ENCODE data around the gene LTB4R2.

LTB4R2 gene

DNA sequence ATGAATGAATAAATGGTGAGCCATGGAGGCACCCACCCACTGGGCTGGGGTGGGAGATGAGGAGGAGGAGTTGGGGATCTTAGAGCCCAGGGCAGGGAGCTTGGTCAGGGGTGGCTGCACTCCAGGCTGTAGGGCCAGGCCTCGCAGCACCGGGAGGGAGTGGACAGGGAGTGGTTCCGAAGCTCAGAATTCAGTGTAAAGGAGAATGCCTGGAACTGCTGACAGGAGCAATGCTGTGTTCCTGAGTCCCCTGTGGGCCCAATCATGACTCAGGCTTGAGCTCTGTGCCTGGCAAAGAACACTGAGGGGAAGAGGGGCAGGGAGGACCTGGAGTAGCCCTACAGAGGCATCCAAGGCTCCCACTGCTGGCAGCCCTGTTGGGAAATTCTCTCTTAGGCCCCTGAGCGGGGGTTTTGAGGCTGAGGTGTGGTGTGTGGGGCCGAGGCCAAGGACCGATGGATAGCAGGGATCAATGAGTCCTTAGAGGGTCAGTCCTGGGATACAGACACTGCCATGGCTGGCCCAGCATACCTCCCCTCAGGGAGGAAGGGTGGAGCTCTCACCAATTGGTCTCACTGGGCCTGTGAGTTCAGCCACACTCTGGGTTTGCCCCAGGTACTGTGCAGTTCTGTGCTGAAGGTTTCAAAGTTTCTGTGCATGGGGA is 29.0 kb upstream of the LTB4R2 start:
- H3K4me3 ChIP-seq (ENCODE audit: low read length) = no peak overlapping the region
- H3K9ac ChIP-seq (ENCODE audit: low read length) = no peak overlapping the region
- no peaks in the 10 kb centered on the region for H3K9me3 ChIP-seq (ENCODE audit: control insufficient read depth, low read length)
- no peaks in the 10 kb centered on the region for H3K27me3 ChIP-seq (ENCODE audit: control insufficient read depth, insufficient read depth, low read length)
- H3K36me3 ChIP-seq (ENCODE audit: control insufficient read depth, insufficient read depth, low read length) = no peaks in the 10 kb centered on the region
- H3K4me1 ChIP-seq (ENCODE audit: control insufficient read depth, insufficient read depth, low read length) = no peaks in the 10 kb centered on the region

DNA sequence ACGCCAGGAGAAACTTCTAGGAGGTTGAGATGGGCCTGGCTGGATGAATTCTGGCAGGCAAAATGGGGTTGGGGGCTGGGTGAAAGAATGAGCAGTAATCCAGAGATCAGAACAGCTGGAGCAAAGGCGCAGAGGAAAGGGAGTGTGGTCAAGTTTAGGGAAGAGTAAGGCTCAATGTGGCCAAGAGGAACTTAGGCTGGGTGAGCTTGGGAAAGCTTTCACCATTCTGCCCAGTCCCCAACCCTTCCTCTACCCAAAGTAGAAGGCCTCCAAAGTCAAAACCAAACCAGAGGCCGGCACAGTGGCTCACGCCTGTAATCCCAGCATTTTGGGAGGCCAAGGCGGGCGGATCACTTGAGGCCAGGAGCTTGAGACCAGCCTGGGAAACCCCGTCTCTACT is 28.3 kb upstream of the LTB4R2 start:
- Histone ChIP-seq H3K4me1 (ENCODE audit: control insufficient read depth, insufficient read depth, low read length) (no peaks in the 10 kb centered on the region), H3K27me3 (ENCODE audit: control insufficient read depth, insufficient read depth, low read length) (no peaks in the 10 kb centered on the region)

DNA sequence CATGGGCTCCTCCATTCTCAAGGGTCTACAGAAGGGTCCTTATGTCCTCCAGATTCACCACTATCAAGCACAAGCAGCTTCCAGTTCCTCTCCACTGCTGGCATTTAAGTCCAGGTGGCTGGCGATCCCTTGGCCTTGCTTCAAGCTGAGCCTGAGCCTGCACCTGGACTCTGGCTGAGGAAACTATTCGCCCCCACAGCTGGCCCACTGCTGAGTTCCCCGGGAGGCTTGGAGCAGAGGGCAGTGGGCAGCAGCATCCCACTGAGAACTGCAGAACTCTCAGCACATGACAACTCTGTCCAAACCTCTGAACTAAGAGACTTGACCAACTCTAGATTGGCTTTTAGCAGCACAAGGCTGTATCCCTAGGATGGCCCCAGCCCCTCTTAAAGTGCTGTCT is 27.2 kb upstream of the LTB4R2 start:
- no peaks in the 10 kb centered on the region for H3K9me3 ChIP-seq (ENCODE audit: control insufficient read depth, low read length)
- no peaks in the 10 kb centered on the region for H3K36me3 ChIP-seq (ENCODE audit: control insufficient read depth, insufficient read depth, low read length)
- no peaks in the 10 kb centered on the region for H3K4me1 ChIP-seq (ENCODE audit: control insufficient read depth, insufficient read depth, low read length)
- H3K9ac ChIP-seq (ENCODE audit: low read length) = no peak overlapping the region
- H3K4me3 ChIP-seq (ENCODE audit: low read length) = no peak overlapping the region
- H3K27me3 ChIP-seq (ENCODE audit: control insufficient read depth, insufficient read depth, low read length) = no peaks in the 10 kb centered on the region

More for the DNA sequence above, 28.3 kb upstream of the LTB4R2 start:
- no peaks in the 10 kb centered on the region for H3K9me3 ChIP-seq (ENCODE audit: control insufficient read depth, low read length)
- H3K36me3 ChIP-seq (ENCODE audit: control insufficient read depth, insufficient read depth, low read length) = no peaks in the 10 kb centered on the region
- no peak overlapping the region for H3K9ac ChIP-seq (ENCODE audit: low read length)
- no peak overlapping the region for H3K4me3 ChIP-seq (ENCODE audit: low read length)

DNA sequence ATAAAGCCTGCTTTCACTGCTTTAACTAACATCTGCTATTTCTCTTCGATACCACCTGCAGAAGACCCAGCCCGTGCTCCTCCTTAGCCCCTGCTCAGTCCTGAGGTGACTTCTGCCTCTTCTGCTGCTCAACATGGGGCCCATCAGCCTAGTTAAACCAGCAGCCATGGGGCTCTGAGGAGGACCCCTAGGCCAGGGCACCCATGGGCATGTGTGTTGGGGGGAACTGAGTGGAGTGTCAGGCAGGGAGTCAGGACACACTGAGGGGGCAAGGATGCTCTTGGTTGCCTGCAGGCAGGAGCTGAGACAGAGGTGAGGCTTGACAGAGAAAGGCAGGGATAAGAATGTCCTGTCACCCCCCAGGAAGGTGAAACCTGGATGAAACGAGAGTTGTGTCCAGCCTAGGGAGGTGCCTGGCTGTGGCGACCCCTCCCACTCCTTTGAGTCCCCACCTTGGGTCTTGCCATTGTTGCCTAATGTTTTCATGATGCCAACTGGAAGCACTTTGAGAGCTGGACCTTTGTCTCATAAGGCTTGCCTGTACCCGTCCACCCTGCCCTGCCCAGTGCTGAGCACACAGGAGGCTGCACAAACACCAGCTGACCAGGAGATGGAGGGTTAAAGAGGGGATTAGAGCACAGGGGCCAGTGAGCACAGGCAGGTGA is 26.0 kb upstream of the LTB4R2 start:
- no peak overlapping the region for H3K9ac ChIP-seq (ENCODE audit: low read length)
- H3K4me3 ChIP-seq (ENCODE audit: low read length) = no peak overlapping the region
- no peaks in the 10 kb centered on the region for H3K36me3 ChIP-seq (ENCODE audit: control insufficient read depth, insufficient read depth, low read length)
- H3K9me3 ChIP-seq (ENCODE audit: control insufficient read depth, low read length) = no peaks in the 10 kb centered on the region
- H3K4me1 ChIP-seq (ENCODE audit: control insufficient read depth, insufficient read depth, low read length) = no peaks in the 10 kb centered on the region
- no peaks in the 10 kb centered on the region for H3K27me3 ChIP-seq (ENCODE audit: control insufficient read depth, insufficient read depth, low read length)

DNA sequence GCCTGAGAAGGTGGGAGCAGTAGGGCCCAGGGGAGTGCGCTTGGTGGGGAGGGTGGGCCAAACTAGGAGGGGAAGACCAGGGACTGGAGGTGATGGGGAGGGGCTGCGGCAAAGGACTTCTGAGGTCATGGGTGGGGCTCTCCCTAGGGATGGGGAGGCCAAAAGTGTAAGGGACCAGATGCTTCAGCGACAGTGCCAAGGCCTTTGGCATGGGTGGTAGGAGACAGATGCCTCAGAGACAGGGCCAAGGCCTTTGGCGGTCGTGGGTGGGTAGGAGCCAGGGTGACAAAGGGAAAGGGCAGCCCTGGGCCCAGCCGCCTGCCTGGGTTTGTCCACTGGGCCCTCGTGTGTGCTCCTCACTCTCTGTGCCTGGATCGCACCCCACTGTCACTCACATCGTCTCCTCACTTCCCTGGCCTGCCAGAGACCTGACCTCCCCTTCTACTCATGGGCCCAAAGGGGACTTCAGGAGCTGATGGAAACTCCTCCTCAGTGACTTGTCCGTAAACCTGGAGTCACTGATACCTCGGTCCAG is 25.4 kb upstream of the LTB4R2 start:
- Histone ChIP-seq H3K4me3 (ENCODE audit: low read length) (no peak overlapping the region), H3K4me1 (ENCODE audit: control insufficient read depth, insufficient read depth, low read length) (no peaks in the 10 kb centered on the region), H3K36me3 (ENCODE audit: control insufficient read depth, insufficient read depth, low read length) (no peaks in the 10 kb centered on the region), H3K9ac (ENCODE audit: low read length) (no peak overlapping the region), H3K9me3 (ENCODE audit: control insufficient read depth, low read length) (no peaks in the 10 kb centered on the region), H3K27me3 (ENCODE audit: control insufficient read depth, insufficient read depth, low read length) (no peaks in the 10 kb centered on the region)

DNA sequence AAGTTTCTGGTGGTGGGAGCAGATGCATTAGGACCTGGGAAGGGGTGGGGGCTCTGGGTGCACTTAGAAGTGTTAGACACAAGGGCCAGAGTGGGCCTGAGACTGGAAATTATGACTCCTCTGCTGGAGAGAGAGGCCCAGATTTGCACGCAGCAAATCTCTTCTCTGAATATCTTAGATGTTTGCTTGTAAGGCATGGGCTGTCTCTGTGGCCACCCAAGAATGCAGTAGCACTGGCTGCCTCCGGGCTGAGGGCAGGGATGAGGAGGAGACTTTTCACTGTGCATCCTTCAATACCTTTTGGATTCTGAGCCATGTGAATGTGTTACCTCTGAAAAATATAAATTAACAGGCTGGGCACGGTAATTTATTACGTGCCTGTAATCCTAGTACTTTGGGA is 24.6 kb upstream of the LTB4R2 start:
- H3K4me3 ChIP-seq (ENCODE audit: low read length) = no peak overlapping the region
- H3K27me3 ChIP-seq (ENCODE audit: control insufficient read depth, insufficient read depth, low read length) = no peaks in the 10 kb centered on the region
- no peaks in the 10 kb centered on the region for H3K4me1 ChIP-seq (ENCODE audit: control insufficient read depth, insufficient read depth, low read length)
- no peaks in the 10 kb centered on the region for H3K9me3 ChIP-seq (ENCODE audit: control insufficient read depth, low read length)
- H3K9ac ChIP-seq (ENCODE audit: low read length) = no peak overlapping the region
- H3K36me3 ChIP-seq (ENCODE audit: control insufficient read depth, insufficient read depth, low read length) = no peaks in the 10 kb centered on the region

DNA sequence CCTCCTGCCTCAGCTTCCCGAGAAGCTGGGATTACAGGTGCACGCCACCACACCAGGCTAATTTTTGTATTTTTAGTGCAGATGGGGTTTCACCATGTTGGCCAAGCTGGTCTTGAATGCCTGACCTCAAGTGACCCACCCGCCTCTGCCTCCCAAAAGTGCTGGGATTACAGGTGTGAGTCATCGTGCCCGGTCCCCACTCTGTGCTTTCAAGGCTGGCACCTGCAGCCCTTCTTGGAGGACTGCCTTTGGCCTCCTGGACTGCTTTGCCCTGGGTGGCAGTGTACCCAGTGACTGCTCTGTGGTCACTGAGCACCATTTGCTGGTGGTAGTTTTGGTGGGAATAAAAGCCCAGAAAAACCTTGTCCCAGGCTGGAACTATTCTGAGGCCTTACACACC is 22.9 kb upstream of the LTB4R2 start:
- Histone ChIP-seq H3K27me3 (ENCODE audit: control insufficient read depth, insufficient read depth, low read length) (no peaks in the 10 kb centered on the region), H3K9ac (ENCODE audit: low read length) (no peak overlapping the region)

DNA sequence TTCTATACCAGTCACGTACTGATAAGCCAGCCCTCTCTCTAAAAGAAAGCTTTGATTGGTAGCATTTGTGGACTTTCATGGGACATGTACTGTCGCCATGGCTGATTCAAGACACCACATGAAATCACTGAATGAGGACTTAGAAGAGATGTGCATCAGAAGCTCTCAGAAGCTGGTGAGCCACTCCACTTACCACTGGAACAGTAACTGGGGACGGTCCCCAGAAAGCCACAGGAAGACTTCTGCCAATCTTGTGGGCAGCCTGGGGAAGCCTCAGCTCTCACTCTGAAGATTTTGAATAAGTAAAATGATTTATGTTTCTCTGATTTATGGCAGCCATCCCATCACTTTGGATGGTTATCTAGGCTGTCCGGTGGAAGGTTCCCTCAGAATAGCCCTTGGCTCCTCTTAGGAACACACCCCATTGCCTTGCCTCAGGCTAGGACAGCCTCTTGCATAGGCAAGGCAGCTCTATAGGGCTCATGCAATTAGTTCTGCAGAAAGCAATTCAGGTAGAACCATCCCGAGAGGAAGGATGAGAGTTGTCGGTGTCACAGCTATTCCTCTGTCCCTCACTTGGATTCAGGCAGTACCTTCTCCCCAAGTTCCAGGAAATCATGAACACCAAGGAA is 20.2 kb upstream of the LTB4R2 start:
- H3K9ac ChIP-seq (ENCODE audit: low read length) = no peak overlapping the region
- H3K9me3 ChIP-seq (ENCODE audit: control insufficient read depth, low read length) = no peaks in the 10 kb centered on the region
- H3K27me3 ChIP-seq (ENCODE audit: control insufficient read depth, insufficient read depth, low read length) = no peaks in the 10 kb centered on the region
- no peaks in the 10 kb centered on the region for H3K4me1 ChIP-seq (ENCODE audit: control insufficient read depth, insufficient read depth, low read length)
- no peak overlapping the region for H3K4me3 ChIP-seq (ENCODE audit: low read length)
- H3K36me3 ChIP-seq (ENCODE audit: control insufficient read depth, insufficient read depth, low read length) = peaks cover 3% of the 10 kb centered on the region

More for the DNA sequence above, 22.9 kb upstream of the LTB4R2 start:
- no peaks in the 10 kb centered on the region for H3K4me1 ChIP-seq (ENCODE audit: control insufficient read depth, insufficient read depth, low read length)
- H3K36me3 ChIP-seq (ENCODE audit: control insufficient read depth, insufficient read depth, low read length) = peaks cover 3% of the 10 kb centered on the region
- no peak overlapping the region for H3K4me3 ChIP-seq (ENCODE audit: low read length)
- no peaks in the 10 kb centered on the region for H3K9me3 ChIP-seq (ENCODE audit: control insufficient read depth, low read length)

DNA sequence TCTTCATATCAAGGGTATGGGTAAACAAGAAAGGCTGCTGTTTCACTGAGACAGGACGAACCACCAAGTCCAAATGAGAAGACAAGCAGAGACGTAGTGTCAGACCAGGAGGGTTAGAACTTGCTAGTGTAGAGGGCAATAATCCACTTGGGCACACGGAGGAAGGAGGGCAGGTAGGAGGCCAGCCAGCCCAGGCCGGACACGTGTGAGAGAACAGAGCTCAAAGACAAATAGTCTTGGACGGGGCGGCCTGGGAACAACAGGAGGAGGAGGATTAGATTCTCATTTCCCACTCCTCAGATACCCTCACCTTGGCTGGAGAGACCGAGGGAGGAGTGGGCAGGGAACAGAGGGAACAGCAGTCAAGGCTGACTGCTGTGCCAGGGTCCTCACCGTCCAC is 19.2 kb upstream of the LTB4R2 start:
- H3K27me3 ChIP-seq (ENCODE audit: control insufficient read depth, insufficient read depth, low read length) = no peaks in the 10 kb centered on the region
- no peaks in the 10 kb centered on the region for H3K4me1 ChIP-seq (ENCODE audit: control insufficient read depth, insufficient read depth, low read length)
- H3K36me3 ChIP-seq (ENCODE audit: control insufficient read depth, insufficient read depth, low read length) = peaks cover 4% of the 10 kb centered on the region
- no peaks in the 10 kb centered on the region for H3K9me3 ChIP-seq (ENCODE audit: control insufficient read depth, low read length)
- no peak overlapping the region for H3K4me3 ChIP-seq (ENCODE audit: low read length)
- no peak overlapping the region for H3K9ac ChIP-seq (ENCODE audit: low read length)

DNA sequence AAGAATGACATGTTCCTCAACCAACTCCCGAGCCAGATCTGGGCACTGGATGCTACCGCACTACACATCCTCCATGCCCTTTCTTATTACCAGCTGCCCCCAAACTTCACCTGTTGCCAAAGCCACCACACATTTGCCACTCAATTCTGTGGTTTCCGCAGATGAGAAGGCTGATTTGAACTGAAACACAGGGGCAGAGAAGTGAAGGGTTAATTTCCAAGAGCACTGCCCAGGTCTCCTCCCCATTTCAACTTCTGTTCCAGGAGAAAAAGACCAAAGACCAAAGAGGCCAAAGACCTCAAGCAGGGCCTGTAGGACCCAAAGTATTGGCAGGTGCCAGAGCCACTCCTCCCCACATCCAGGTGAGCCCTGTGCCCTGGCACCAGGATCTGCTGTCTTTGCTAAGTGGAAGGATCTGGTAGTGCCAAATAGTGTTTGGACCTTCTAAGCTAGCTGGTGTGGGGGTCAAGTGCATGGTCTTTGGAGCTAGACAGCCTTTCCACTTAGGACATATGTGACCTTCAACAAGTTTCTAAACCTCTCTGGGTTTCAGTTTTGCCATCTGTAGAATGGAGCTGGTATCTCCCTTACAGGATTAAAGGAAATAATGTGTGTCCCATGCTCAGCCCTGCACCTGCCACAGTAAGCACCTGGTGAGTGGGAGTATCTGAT is 18.4 kb upstream of the LTB4R2 start:
- peaks cover 8% of the 10 kb centered on the region for H3K36me3 ChIP-seq (ENCODE audit: control insufficient read depth, insufficient read depth, low read length)
- H3K9me3 ChIP-seq (ENCODE audit: control insufficient read depth, low read length) = no peaks in the 10 kb centered on the region

DNA sequence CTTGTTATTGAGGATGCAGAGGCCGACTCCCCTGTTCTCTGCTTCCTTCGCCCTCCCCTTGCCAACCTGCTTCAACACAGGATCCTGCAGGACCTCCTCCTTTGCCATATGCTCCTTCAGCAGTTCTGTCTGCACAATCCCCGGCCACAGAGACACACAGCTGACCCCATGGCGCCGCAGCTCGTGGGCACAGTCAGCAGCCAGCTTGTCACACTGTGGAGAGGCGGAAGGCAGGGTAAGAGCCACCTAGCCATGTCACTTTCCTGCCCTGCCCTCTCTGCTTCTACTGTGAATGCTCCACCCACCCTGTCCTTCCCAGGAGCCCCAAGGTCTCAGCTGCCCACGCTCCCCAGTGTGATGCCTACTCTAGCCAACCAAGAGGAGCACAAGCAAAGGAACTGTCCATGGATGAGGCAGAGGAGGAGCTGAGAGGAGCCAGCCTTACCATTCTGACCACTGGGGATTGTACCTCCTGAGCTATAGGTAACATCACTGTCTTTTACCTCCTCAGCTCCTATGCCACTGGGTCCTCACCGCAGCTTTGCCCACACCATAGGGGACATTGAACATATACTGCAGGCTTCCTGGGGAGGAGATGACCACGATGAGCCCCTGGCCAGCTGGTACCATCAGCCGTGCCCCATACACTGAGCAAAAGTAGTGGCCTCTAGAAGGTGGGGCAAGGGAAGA is 17.7 kb upstream of the LTB4R2 start:
- Histone ChIP-seq H3K36me3 (ENCODE audit: control insufficient read depth, insufficient read depth, low read length) (peaks cover 8% of the 10 kb centered on the region), H3K4me3 (ENCODE audit: low read length) (no peak overlapping the region), H3K9ac (ENCODE audit: low read length) (no peak overlapping the region), H3K9me3 (ENCODE audit: control insufficient read depth, low read length) (no peaks in the 10 kb centered on the region), H3K4me1 (ENCODE audit: control insufficient read depth, insufficient read depth, low read length) (peaks cover 7% of the 10 kb centered on the region), H3K27me3 (ENCODE audit: control insufficient read depth, insufficient read depth, low read length) (no peaks in the 10 kb centered on the region)

More for the DNA sequence above, 18.4 kb upstream of the LTB4R2 start:
- no peaks in the 10 kb centered on the region for H3K27me3 ChIP-seq (ENCODE audit: control insufficient read depth, insufficient read depth, low read length)
- no peak overlapping the region for H3K4me3 ChIP-seq (ENCODE audit: low read length)
- H3K9ac ChIP-seq (ENCODE audit: low read length) = no peak overlapping the region
- peaks cover 1% of the 10 kb centered on the region for H3K4me1 ChIP-seq (ENCODE audit: control insufficient read depth, insufficient read depth, low read length)
